Endothelial cell of umbilical vein (primary cell): Measurements from ENCODE around the gene DENND5A. TPM values are rescaled to one million over a fixed set of nuclear protein-coding genes. Genes with fewer than 3 reads are reported as not detected.
A peak's percentile ranks its signal among the peaks of the same experiment; 100 is the strongest.

Experiments
- BruUV-seq: library from RNA; stranded (reverse); fragments of 400-500 nt; replicated peaks from 2 replicates; lab custom pipeline; 2021; lab: Mats Ljungman, UMichigan
- CTCF ChIA-PET: fragments of 300-600, 350-600 bp; sonication (Branson Sonifier 250); formaldehyde crosslinking; loops from one replicate; lab custom pipeline; 2021; ENCODE audit warnings: antibody characterized with exemption, inconsistent platforms; lab: Charles Lee
- POLR2A ChIA-PET: fragments of 300-600, 350-600 bp; sonication (Branson Sonifier 250); formaldehyde crosslinking; loops from one replicate; lab custom pipeline; 2021; ENCODE audit warnings: antibody characterized with exemption, inconsistent platforms; lab: Charles Lee
- DNase-seq: peaks from one replicate; pipeline ENCODE4 v3.0.0-alpha.2; 2011; ENCODE audit warnings: low read depth, low spot score
- FAIRE-seq: peaks from 2 replicates; lab custom pipeline; 2011; peaks lifted over from hg19 to GRCh38; lab: Jason Lieb, UNC
- H2AFZ ChIP-seq: 2 replicates; pipeline ENCODE4 v1.6.0; 2012; ENCODE audit warnings: low read depth, low read length, control low read depth, inconsistent platforms
- H3K27ac ChIP-seq: 2 replicates; pipeline ENCODE4 v1.5.1; 2011; ENCODE audit warnings: low read depth, mild to moderate bottlenecking, control low read depth, low read length, moderate library complexity; ENCODE audit not compliant: insufficient read depth
- H3K27me3 ChIP-seq, 2 experiments: 2 replicates each; pipeline versions ENCODE4 v1.6.0 to v1.6.1; 2011; ENCODE audit warnings: low read length in 2 of 2, mixed read lengths in 1 of 2; ENCODE audit not compliant: control insufficient read depth in 2 of 2, insufficient read depth in 2 of 2
- H3K36me3 ChIP-seq, 2 experiments: 2 replicates in 1 of 2; 3 replicates in 1 of 2; pipeline ENCODE4 v1.5.1; 2011; ENCODE audit warnings: low read length in 2 of 2, mild to moderate bottlenecking in 1 of 2, moderate library complexity in 1 of 2; ENCODE audit not compliant: control insufficient read depth in 2 of 2, insufficient read depth in 2 of 2; ENCODE audit errors: extremely low read depth in 1 of 2
- H3K4me1 ChIP-seq: 3 replicates; pipeline ENCODE4 v1.5.1; 2011; ENCODE audit warnings: mild to moderate bottlenecking, low read length; ENCODE audit not compliant: control insufficient read depth, insufficient read depth; ENCODE audit errors: extremely low read depth
- H3K4me2 ChIP-seq: 2 replicates; pipeline ENCODE4 v1.6.1; 2011; ENCODE audit warnings: low read length, control low read depth, mixed read lengths; ENCODE audit not compliant: insufficient read depth
- H3K4me3 ChIP-seq, 3 experiments: fragments of 200-600 bp in 1 of 3; sonication (generic), shearing (Covaris generic) in 1 of 3; replicated peaks in 1 of 3; 2 replicates each; pipeline ENCODE4 v1.5.1; 2011 to 2016; ENCODE audit warnings: control low read depth in 3 of 3, low read length in 3 of 3, mild to moderate bottlenecking in 2 of 3, inconsistent platforms in 1 of 3, low read depth in 1 of 3, moderate library complexity in 1 of 3; ENCODE audit not compliant: insufficient read depth in 1 of 3
- H3K79me2 ChIP-seq: 2 replicates; pipeline ENCODE4 v1.6.0; 2012; ENCODE audit warnings: low read length, inconsistent platforms; ENCODE audit not compliant: control insufficient read depth, insufficient read depth
- H3K9ac ChIP-seq: replicated peaks from 2 replicates; pipeline ENCODE3; 2011; ENCODE audit warnings: low read length, control low read depth; ENCODE audit not compliant: insufficient read depth; ENCODE audit errors: extremely low read depth
- H3K9me1 ChIP-seq: replicated peaks from 3 replicates; pipeline ENCODE4 v1.6.0; 2011; ENCODE audit warnings: mild to moderate bottlenecking, low read length; ENCODE audit not compliant: control insufficient read depth, insufficient read depth; ENCODE audit errors: extremely low read depth
- H3K9me3 ChIP-seq: replicated peaks from 2 replicates; pipeline ENCODE4 v1.5.1; 2012; ENCODE audit warnings: low read length, inconsistent platforms; ENCODE audit not compliant: control insufficient read depth, insufficient read depth
- H4K20me1 ChIP-seq: replicated peaks from 2 replicates; pipeline ENCODE3; 2011; ENCODE audit warnings: mild to moderate bottlenecking, low read length; ENCODE audit not compliant: control insufficient read depth, insufficient read depth; ENCODE audit errors: extremely low read depth
- EZH2 ChIP-seq: IDR thresholded peaks from 2 replicates; pipeline ENCODE4 v1.6.1; 2012; ENCODE audit warnings: borderline replicate concordance, low read depth, mild to moderate bottlenecking, moderate library complexity, low read length, inconsistent platforms; ENCODE audit not compliant: severe bottlenecking
- FOS ChIP-seq: IDR thresholded peaks from 2 replicates; pipeline ENCODE4 v1.6.1; 2011; ENCODE audit warnings: mild to moderate bottlenecking, low read length, moderate library complexity, borderline replicate concordance; ENCODE audit not compliant: insufficient read depth
- GATA2 ChIP-seq: IDR thresholded peaks from 2 replicates; pipeline ENCODE4 v1.7.0; 2011; ENCODE audit warnings: low read depth, mild to moderate bottlenecking, moderate library complexity, mixed read lengths, low read length; ENCODE audit not compliant: insufficient read length, insufficient read depth
- JUN ChIP-seq: IDR thresholded peaks from 2 replicates; pipeline ENCODE4 v1.6.1; 2011; ENCODE audit warnings: borderline replicate concordance, low read depth; ENCODE audit not compliant: insufficient read length, insufficient read depth
- MYC ChIP-seq: IDR thresholded peaks from one replicate; pipeline ENCODE4 v1.6.1; 2011; ENCODE audit warnings: mild to moderate bottlenecking, low read depth, low read length
- POLR2A ChIP-seq: IDR thresholded peaks from 2 replicates; pipeline ENCODE4 v1.6.1; 2012; ENCODE audit warnings: low read depth, mild to moderate bottlenecking, control low read depth, low read length
- POLR2AphosphoS5 ChIP-seq: IDR thresholded peaks from 2 replicates; pipeline ENCODE4 v1.6.1; 2012; ENCODE audit warnings: low read depth, mild to moderate bottlenecking, control low read depth, low read length, moderate library complexity; ENCODE audit not compliant: insufficient read depth
- dilution Hi-C: fragments of 300-500 bp; cut with MboI; formaldehyde crosslinking; loops from one replicate; pipeline ENCODE4 v1.15.0; 2019; ENCODE audit warnings: low sequenced_read_pairs; ENCODE audit not compliant: extremely low pct_ligation_motif_present
- intact Hi-C: fragments of 100-400 bp; cut with micrococcal nuclease; formaldehyde crosslinking; loops from one replicate; pipeline ENCODE4 v1.10.0; 2022
- polyA plus RNA-seq, 4 experiments: library from polyadenylated mRNA; depleted of rRNA in 3 of 4; stranded (reverse) in 3 of 4; unstranded in 1 of 4; fragments of >200 nt; gene quantifications; 2 replicates each; pipeline versions ENCODE4 v1.2.1 to v1.2.3, GENCODE V29; 2011 to 2012; ENCODE audit warnings: missing spikeins in 1 of 4
- total RNA-seq: library from RNA; stranded (reverse); gene quantifications from 2 replicates; pipeline ENCODE4 v1.2.3, GENCODE V29; 2021
- TF ChIP-seq, protein P1 (sequence below), 2 donors: IDR thresholded peaks; 1 replicate in 1 of 2; 2 replicates in 1 of 2; pipeline ENCODE4 v1.5.1; 2011; ENCODE audit warnings: low read length in 2 of 2, mild to moderate bottlenecking in 2 of 2, moderate library complexity in 2 of 2, control low read depth in 1 of 2, inconsistent platforms in 1 of 2, low read depth in 1 of 2; ENCODE audit not compliant: insufficient read depth in 1 of 2; ENCODE audit errors: extremely low read depth in 1 of 2
- TF ChIP-seq, protein P2 (sequence below): IDR thresholded peaks from 2 replicates; pipeline ENCODE4 v1.6.1; 2011; ENCODE audit not compliant: insufficient read depth, insufficient read length

Gene DENND5A
- total and polyA plus RNA-seq, 2 donors (not counting 3 experiments of a cell fraction or from before 2014, with no cell fraction given) = 116 to 220 TPM

DNA sequence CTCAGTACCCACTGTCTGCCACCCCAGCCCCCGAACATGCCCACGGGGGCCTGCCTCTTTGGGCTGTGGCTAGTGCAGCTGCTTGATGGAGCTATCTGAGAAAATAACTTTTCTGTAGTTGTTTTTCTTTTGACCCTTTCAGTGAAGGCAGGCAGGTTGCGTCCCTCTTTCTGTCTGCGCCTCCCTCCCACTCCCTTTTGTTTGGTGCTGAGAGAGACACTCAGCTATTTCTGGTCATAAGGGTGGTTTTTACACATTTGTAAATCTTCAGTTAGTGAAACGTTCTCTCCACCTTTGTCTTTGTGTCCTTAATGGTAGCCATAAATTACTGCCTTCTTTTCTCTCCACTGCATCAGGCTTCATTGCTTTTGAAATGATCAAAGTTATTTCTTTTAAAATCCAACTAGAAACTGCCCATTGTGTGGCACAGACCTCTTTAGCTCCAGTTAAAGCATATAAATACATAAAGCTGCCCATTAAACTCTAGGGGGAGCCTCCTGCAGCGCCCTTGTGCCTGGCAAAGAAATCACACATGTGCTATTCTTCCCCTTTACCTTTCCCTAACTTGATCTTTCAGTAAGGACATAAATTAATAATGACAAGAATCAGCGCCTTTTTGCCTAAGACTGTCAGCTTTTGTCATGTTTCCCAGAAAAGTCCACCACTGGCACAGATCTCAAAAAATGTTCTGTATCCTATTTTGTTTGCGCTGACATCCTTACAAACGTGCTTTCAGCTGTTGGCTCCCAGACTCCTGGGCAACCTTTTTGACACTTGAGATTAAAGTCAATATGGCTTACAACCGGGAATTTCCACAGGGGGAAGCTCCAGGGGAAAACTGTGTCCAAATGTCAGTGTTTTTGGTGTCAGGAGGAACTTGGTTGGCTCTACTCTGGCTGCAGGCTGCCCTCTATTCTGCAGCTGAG, 172.0 kb downstream of the DENND5A start:
- no TSS peak for BruUV-seq
- H3K4me3 ChIP-seq = no peak overlapping the region
- no peaks in the 10 kb centered on the region for H3K9me1 ChIP-seq
- intact Hi-C loops = no loop called here
- no peaks in the 10 kb centered on the region for H3K79me2 ChIP-seq
- no peak overlapping the region for H3K27ac ChIP-seq
- H4K20me1 ChIP-seq = no peaks in the 10 kb centered on the region
- no peak overlapping the region for H3K9ac ChIP-seq
- H3K27me3 ChIP-seq = peaks cover 4 to 12% of the 10 kb centered on the region in 2 experiments
- peak; percentile 64 for FAIRE-seq
- no peaks in the 10 kb centered on the region for H3K36me3 ChIP-seq
- no peaks in the 10 kb centered on the region for H3K4me1 ChIP-seq
- TF ChIP-seq POLR2A = no peak
- TF ChIP-seq, protein P1, sequence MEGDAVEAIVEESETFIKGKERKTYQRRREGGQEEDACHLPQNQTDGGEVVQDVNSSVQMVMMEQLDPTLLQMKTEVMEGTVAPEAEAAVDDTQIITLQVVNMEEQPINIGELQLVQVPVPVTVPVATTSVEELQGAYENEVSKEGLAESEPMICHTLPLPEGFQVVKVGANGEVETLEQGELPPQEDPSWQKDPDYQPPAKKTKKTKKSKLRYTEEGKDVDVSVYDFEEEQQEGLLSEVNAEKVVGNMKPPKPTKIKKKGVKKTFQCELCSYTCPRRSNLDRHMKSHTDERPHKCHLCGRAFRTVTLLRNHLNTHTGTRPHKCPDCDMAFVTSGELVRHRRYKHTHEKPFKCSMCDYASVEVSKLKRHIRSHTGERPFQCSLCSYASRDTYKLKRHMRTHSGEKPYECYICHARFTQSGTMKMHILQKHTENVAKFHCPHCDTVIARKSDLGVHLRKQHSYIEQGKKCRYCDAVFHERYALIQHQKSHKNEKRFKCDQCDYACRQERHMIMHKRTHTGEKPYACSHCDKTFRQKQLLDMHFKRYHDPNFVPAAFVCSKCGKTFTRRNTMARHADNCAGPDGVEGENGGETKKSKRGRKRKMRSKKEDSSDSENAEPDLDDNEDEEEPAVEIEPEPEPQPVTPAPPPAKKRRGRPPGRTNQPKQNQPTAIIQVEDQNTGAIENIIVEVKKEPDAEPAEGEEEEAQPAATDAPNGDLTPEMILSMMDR (IDR thresholded peaks at IDR 0.05; ENCODE audit: extremely low read depth in 1 of 2, insufficient read depth in 1 of 2, low read depth in 1 of 2, low read length in 2 of 2) = peak in 1 of 2 donors; percentile 35
- ChIA-PET POLR2A (no interaction called here), CTCF (interaction anchor here (0.8 to 5.4 kb wide), 13 partner anchors 9 to 414 kb away, joined by 3 to 70 read pairs (median 4); no protein-coding TSS in a partner anchor)
- DNase-seq = peak; percentile 24
- no peak overlapping the region for H3K4me2 ChIP-seq
- H2AFZ ChIP-seq = no peak overlapping the region
- H3K9me3 ChIP-seq = no peaks in the 10 kb centered on the region
- dilution Hi-C loops = no loop called here

DNA sequence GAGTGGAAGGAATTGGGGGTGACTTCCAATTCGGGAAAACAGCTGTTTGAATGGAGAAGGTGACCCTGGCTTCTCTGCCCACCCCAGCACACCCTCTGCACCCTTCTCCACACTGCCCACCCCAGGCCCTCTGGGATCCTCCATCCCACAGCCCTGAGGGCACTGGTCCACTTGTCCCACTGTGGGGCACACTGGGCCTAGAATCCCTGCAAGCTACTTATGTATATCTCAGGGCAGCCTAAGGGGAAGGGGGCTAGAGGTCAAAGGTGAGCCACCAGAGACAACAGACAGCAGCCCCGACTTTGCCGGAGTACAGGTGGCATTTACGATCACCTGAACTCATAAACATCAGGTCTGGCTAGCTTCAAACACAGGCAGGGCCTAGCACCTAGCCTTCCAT, 173.1 kb downstream of the DENND5A start:
- no TSS peak for BruUV-seq
- FAIRE-seq (no peak), DNase-seq (no peak)
- H3K9me3 ChIP-seq = no peaks in the 10 kb centered on the region
- no peaks in the 10 kb centered on the region for H3K4me1 ChIP-seq
- CTCF ChIA-PET = interaction anchor here (1.1 to 5.4 kb wide), 8 partner anchors 8 to 415 kb away, joined by 3 to 70 read pairs (median 6); no protein-coding TSS in a partner anchor
- no peaks in the 10 kb centered on the region for H3K9me1 ChIP-seq
- H4K20me1 ChIP-seq = no peaks in the 10 kb centered on the region
- no peak overlapping the region for H2AFZ ChIP-seq
- TF ChIP-seq EZH2 (no peak), POLR2AphosphoS5 (no peak), GATA2 (no peak), FOS (no peak), JUN (no peak), MYC (no peak), POLR2A (no peak)
- TF ChIP-seq, protein P2, sequence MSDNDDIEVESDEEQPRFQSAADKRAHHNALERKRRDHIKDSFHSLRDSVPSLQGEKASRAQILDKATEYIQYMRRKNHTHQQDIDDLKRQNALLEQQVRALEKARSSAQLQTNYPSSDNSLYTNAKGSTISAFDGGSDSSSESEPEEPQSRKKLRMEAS = no peak
- TF ChIP-seq, protein P1 (IDR thresholded peaks at IDR 0.05; ENCODE audit: extremely low read depth in 1 of 2, insufficient read depth in 1 of 2, low read depth in 1 of 2, low read length in 2 of 2) = no peak
- intact Hi-C loops (no loop called here), dilution Hi-C loops (no loop called here)
- H3K4me3 ChIP-seq = peak overlapping the region in 1 of 3 experiments; percentile 8
- no peak overlapping the region for H3K9ac ChIP-seq
- H3K27ac ChIP-seq = no peak overlapping the region
- POLR2A ChIA-PET = no interaction called here
- no peaks in the 10 kb centered on the region for H3K79me2 ChIP-seq
- H3K27me3 ChIP-seq = peaks cover 4 to 14% of the 10 kb centered on the region in 2 experiments
- peak overlapping the region; percentile 68 for H3K4me2 ChIP-seq
- no peaks in the 10 kb centered on the region for H3K36me3 ChIP-seq
